Inflammatory macrophage (primary cell): Measurements from ENCODE around the gene IRGC.
A peak's percentile ranks its signal among the peaks of the same experiment; 100 is the strongest.
"Not testable (repeated sequence)": the region's sequence is repeated elsewhere in the genome, so short reads cannot be mapped to it uniquely, and the experiment has no call there.

Experiments
- DNase-seq, 2 donors: peaks; one replicate each; pipeline ENCODE4 v3.0.0-alpha.2; 2020 to 2022
- total RNA-seq, 18 experiments: gene quantifications; one replicate each; lab custom pipeline; 2026; ENCODE audit warnings: mixed read lengths in 6 of 18, inconsistent platforms in 2 of 18; lab: John Stamatoyannopoulos, UW

The IRGC gene, protein sequence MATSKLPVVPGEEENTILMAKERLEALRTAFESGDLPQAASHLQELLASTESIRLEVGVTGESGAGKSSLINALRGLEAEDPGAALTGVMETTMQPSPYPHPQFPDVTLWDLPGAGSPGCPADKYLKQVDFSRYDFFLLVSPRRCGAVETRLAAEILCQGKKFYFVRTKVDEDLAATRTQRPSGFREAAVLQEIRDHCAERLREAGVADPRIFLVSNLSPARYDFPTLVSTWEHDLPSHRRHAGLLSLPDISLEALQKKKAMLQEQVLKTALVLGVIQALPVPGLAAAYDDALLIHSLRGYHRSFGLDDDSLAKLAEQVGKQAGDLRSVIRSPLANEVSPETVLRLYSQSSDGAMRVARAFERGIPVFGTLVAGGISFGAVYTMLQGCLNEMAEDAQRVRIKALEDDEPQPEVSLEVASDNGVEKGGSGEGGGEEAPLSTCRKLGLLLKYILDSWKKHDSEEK
- total RNA-seq: 0 to 0.08 (median 0) reads per million in 18 experiments

DNA sequence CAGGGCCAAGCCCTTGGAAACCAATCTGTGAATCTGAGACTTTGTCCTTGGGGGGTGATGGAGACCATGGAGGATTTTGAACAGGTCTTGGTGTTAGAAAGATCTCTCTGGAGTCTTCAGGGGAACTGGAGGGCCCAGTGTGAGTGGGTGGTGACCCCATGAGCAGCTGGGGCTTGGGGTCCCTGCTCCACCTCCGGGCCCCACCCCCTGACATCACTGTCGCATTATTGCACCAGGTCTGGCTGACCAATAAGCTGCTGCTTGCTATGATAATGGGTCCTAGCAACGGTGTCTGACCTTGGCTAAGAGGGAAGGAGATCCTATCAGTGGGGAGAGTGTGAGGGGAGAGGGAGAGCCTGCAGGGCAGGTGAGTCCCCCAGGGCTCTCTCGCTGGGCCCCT, at the start of gene IRGC:
Gene IRGC, plus strand, starts transcription at position 301 of the 400 bp plus-strand sequence. CDS start 2,483 bp downstream, outside the sequence.
- DNase-seq: no peak

DNA sequence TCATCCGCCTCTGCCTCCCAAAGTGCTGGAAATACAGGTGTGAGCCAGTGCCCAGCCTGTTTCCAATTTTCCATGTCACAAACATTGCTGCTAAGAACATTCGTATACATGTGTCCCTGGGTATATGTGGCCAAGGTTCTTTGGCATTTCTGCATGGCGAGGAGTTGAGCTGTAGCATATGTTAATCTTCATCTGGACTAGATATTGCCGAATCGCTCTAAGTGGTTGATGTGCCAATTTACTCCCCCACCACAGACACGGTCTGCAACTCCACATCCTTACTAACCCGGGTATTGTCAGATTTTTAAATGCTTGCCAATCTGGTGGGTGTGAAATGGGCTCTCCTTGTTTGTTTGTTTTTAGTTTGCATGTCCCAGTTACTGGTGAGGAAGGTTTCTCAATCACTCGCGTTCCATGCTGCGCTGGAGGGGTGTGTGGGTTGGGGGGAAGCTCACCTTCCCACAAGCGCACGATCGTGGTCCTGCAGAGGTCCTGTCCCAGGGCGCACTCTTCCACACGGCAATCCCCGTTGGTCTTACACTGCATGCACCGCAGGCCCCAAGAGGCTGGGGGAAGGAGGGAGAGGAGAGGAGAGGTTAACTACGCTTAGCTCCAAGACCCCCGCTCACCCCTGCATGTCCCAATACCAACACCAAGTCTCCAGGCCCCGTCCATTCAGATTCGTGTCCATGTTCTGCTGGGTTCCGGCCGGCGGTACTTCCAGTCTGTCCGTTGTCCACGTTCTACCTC, 48.6 kb upstream of the IRGC start:
- DNase-seq: peak in 1 of 2 donors; percentile 49

DNA sequence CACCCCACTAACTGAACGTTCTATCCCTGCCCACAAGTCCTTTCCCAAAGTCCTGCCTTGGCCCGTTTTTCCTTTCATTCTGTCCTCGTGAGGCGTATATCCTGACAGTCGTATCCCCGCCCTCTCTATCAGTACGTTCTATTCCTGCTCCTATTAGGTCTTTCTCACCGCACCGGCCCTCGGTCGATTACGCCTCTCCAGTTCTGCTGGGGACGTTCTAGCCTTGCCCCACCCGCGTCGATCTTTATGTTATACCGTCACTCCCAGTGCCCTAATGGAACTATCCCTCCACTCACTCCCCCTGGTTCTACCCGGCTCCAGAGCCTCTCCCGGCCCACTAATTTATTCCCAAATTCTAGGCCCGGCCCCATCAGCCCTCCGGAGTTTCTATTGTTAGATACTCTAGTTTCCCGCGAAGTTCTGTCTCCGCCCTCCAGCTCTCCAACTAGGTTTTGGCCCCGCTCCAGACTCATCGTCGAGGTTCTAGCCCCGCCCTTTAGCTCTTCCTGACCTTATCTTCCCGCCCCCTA, 47.9 kb upstream of the IRGC start:
- DNase-seq: no peak

DNA sequence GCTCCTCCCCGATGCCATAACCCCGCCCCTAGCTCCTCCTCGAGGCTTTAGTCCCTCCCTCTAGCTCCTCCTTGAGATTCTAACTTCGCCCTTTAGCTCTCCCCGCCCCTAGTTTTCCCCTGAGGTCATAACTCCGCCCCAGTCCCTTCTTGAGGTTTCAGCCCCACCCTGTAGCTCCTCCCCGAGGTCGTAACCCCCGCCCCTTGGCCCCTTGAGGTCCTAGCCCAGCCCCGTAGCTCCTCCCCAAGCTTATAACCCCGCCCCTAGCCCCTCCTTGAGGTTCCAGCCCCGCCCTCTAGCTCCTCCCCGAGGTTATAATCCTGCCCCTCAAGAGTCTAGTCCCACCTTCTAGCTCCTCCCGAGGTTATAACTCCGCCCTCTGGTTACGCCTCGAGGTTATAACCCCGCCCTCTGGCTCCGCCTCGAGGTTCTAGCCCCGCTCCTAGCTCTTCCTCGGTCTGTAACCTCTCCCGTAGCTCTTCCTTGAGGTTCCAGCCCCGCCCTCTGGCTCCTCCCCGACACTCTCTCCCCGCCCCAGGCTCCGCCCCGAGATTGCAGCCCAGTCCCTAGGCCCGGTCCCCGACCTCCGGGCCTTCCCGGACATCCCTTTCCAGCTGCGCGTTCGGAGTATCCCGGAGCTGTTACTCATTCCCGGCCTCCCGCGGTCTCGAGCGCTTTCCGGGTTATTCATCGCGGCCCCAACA, 47.3 kb upstream of the IRGC start:
- peak; percentile 100 for DNase-seq

DNA sequence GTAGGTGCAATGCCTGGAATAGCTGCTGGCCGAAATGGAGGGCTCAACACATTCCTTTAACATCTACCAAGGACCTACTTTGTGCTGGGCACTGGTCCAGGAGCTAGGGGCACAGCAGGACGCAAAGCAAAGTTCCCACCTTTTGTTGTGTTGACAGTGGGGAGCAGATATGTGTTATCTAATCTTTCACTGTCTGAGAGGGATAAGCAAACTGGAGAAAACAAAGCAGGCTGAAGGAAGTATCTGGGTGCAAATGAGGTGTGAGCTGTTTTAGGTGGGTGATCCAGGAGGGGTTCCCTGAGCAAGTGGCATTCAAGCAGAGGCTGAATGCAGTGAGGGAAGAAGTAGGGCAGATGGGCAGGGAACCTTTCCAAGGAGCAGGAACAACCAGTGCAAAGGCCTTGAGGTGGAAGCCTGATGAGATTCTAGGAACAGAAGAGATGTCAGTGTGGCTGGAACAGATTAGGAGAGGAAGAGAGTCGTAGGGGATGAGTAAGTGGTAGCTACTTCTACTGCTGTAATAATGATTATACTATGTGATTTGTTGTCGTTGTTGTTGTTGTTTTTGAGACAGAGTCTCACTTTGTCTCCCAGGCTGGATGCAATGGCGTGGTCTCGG, 43.7 kb upstream of the IRGC start:
- no peak for DNase-seq

DNA sequence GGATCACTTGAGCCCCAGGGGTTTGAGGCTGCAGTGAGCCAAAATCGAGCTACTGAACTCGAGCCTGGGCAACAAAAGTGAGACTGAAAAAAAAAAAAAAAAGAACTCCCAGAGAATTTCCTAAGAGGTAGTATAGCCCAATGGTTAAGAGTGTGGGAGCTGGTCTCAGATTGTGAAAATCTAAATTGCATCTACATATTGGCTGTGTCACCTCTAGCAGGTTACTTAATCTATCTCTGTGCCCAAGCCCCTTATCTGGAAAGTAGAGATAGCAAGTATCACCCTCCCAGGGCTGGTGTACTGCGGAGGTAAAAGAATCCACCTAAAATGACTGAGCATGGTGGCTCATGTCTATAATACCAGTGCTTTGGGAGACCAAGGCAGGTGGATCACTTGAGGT, 42.2 kb upstream of the IRGC start:
- DNase-seq: peak; percentile 61 to 67

DNA sequence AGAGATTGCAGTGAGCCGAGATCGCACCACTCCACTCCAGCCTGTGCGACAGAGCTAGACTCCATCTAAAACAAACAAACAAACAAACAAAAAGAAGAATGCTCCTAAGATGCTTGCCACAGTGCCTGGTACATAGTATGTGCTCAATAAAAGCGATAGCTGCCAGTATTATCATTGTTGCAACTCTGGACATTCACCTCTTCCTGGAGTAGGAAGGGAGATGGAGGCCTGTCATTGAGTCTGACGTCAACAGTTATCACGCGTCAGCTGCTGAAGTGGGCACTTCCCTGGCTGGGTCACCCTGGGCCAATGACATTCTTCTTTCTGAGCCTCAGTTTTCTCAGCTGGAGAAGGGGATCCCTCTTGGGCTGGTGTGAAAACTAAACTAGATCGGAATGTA, 41.7 kb upstream of the IRGC start:
- peak; percentile 82 to 91 for DNase-seq

DNA sequence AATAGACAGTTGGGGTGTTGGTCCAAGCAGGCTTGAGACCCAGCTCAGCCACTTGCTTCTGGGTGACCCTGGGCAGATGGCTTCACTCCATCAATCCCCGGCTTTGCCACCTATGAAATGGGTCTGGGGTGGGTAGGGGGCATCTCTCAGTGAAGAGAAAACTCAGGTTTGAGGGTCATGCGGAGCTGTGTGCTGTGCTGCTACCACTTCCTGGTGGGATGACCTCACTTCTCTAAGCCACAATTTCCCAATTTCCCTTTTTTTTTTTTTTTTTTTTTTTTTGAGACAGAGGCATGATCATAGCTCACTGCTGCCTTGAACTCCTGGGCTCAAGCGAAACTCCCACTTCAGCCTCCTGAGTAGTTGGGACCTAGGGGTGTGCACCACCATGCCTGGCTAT, 41.3 kb upstream of the IRGC start:
- DNase-seq: peak; percentile 82 to 94

DNA sequence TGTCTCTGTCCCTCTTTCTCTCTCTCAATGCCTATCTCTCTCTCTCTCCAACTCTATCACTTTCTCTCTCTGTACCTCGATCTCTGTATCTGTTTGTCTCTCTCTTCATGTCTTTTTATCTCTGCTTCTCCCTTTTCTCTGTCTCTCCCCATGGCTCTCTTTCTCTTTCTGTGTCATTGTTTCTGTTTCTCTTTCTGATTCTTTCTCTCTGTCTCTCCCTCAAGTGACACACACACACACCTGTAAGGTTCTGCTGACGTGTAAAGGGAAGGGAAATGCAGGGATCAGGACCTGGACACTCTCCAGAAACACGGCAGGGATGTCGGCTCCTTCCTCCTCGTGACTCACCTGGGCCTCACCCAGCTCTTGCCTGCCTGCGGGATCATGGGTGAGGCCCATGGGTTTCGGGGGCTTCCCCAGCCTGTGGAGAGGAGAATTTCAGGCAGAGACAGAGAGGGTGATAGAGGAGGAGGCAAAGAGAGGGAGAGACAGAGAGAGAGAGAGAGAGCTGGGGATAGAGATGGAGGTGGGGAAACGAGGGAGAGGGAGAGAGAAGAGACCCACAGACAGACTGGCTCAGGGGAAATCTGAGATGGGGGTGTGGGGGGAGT, 40.5 kb upstream of the IRGC start:
- DNase-seq: no peak

DNA sequence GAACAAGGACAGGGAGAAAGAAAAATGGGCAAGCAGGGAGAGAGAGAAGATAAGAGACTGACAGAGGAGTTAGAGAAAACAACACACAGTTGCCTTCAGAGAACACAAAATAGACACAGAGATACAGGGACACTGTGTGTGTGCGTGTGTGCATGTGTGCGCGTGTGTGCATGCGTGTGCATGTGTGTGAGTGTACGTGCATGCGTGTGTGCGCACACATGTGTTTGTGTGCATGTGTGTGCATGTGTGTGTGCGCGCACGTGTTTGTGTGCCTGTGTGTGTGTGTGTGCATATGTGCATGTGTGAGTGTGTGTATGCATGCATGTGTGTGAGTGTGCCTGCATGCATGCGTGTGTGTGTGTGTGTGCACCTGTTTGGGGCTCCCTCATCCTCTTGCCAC, 40.0 kb upstream of the IRGC start:
- DNase-seq: no peak

DNA sequence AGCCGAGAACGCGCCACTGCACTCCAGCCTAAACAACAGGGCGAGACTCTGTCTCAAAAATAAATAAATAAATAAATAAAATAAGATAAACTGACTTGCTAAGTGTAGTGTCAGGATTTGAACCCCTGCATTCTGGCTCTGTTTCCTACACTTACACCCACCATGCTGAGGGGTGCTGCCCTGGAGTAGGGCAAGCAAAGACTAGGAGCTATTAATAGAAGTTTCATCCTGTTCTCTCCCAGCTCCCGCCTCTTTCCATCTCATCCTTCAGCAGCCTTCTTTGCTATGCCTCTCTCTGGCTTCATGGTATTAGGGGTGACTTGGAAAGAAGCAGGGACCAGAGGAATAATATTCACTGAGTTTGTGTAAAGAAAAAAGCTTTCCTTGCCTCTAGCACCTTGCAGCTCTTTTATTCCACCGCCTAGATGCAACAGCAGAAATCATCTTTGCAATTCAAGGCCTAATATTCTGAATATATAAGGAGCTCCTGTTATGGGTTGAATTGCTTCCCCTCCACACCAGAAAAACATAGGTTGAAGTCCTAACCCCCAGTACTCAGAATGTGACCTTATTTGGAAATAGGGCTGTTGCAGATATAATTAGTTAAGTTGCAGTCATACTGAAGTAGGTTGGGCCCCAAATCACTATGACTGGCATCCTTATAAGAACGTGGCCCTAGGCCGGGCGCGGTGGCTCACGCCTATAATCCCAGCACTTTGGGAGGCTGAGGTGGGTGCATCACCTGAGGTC, 37.2 kb upstream of the IRGC start:
- no peak for DNase-seq

DNA sequence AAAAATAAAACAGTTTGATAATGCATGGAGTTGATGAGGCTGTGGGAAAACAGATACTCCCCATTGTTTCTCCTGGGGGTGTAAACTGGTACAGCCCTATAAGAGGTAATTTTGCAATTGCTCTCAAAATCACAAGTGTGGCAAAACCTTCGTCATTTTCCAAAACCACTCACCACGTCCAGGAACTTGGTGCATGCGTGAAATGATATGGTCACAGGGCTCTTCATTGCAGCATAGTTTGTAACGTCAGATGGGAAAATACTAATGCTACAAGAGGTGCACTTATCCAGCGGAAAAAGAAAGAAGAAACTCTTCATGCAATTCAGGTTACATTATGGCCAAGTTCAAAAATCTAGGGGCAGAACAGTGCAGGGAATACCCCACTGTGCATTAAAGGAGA, 34.1 kb upstream of the IRGC start:
- DNase-seq: peak; percentile 66 to 81

DNA sequence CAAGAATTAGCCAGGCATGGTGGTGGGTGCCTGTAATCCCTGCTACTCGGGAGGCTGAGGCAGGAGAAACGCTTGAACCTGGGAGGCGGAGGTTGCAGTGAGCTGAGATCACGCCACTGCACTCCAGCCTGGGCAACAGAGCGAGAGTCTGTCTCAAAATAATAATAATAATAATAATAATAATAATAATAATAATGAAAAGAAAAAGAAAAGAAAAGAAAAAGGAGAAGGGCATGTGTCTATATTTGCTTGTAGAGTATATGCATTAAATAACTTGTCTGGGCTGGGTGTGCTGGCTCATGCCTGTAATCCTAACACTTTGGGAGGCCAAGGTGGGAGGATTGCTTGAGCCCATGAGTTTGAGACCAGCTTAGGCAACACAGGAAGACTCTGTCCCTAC, 33.6 kb upstream of the IRGC start:
- DNase-seq: not testable (repeated sequence)

DNA sequence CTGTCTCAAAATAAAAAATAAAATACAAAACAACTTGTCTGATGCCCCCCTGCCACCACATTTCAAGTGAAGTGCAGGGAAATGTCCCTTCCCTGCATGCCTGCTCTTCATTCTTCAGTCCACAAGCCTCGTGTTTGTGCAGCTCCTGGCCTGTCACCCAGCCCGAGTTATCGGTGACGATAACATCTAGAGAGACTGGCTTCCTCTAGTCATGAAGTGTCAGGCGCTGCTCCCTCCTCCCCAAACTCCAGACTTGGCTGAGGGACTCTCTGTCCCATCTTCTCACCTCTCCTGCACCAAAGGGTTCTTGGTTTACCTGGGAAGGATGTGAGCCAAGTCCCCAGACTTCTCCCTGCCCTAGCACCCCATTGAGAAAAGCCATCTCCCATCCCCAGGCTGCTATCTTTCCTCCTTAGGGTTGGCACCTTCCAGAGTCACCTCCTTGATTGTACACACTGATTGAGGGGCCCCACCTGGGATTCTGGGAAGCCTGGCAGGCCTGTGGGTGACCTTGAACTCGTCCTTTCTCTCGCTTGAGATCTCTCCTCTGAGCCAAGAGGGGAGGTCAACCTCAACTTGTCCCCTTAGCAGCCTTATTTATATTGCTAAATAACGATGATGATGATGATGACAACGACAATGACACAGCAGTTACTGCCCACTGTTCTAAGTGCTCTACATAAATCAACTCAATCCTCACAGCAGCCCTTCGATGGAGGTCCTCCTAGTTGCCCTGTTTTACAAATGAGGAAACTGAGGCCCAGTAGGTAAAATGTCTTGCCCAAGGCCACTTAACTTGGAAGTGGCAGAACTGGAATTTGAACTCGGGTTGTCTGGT, 32.8 kb upstream of the IRGC start:
- no peak for DNase-seq

DNA sequence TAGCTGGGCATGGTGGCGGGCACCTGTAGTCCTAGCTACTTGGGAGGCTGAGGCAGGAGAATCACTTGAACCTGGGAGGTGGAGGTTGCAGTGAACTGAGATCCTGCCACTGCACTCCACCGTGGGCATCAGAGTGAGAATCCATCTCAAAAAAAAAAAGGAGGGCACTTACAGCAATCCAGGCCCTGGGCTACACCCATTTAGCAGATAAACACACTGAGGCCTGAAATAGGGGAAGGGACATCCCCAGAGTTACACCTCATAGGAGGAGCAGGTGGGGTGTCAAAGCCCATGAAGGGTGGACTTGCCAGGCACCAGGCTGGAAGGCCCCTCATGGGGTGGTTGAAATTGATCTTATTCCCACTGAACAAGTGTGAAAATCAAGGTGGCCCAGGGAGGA, 32.0 kb upstream of the IRGC start:
- DNase-seq: no peak

DNA sequence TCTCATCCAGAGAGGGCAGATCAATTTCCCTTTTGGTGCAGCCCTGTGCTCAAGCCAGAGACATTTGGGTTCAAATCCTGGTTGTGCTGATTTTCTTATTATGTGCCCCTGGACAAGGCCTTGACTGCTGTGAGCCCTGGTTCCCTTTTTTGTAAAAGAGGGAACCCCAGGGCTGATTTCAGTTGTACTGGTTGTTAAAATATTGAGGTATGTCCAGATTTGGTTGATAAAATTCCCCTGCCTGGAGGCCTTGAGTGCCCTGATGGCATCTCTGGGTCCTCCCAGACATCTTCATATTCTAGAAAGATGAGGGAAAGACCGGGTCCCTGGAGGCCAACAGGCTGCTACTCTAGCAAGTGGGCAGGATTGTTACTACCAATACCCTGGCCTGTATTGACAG, 31.6 kb upstream of the IRGC start:
- DNase-seq: peak; percentile 56

DNA sequence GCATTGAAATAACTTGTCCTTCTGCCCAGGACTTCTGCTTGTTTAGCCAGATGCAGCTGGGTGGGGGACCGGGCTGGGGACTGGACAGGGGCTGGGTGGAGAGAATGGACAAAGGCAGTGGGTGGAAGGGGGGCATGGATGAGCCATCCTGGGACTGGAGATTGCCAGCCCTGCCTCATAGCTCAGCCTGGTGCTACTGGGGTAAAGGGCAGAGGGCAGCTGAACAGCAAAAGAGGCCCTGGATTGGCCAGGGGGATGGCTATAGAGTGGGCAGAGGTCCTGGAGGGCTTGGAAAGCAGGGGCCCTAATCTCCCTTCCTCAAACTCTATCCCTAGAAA, 28.2 kb upstream of the IRGC start:
- DNase-seq: peak in 1 of 2 donors; percentile 18

DNA sequence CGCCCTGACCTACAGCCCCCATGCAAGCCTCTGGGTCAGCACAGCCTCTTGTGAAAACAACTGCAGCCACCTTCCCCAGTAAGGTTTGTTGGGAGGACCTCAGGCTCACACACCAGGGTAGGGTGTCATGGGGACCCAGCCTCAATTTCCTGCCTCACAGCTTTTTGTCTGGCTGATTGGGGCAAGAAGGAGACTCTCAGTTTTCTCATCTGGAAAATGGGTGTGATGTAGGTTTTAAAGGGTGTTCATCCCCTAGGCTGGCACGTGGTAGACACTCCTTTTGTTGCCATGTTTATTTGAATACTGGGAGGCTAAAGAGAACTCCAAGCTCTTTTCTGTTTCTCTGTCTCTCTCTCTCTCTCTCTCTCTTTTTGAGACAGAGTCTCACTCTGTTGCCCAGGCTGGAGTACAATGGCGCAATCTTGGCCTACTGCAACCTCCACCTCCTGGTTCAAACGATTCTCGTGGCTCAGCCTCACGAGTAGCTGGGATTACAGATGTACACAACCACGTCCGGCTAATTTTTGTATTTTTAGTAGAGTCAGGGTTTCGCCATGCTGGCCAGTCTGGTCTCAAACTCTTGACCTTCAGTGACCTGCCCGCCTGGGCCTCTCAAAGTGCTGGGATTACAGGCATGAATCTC, 27.7 kb upstream of the IRGC start:
- peak; percentile 84 to 89 for DNase-seq

DNA sequence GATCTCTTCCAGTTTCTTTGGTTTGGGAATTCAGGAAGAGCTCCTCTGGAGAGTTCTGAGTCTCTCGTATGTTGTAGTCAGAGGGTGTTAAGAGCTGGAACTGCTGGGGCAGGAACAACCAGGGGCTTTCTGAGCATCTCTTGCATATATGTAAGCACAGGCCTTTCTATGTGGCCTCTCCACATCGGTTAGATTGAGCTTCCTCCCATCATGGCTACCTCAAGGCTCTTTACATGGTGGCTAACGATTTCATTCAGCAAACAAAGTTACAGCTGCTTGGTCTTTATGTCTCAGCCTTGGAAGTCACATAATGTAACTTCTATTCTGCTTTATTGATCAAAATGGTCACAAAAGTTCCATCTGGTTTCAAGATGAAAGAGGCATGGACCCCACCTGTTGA, 25.4 kb upstream of the IRGC start:
- DNase-seq: no peak

DNA sequence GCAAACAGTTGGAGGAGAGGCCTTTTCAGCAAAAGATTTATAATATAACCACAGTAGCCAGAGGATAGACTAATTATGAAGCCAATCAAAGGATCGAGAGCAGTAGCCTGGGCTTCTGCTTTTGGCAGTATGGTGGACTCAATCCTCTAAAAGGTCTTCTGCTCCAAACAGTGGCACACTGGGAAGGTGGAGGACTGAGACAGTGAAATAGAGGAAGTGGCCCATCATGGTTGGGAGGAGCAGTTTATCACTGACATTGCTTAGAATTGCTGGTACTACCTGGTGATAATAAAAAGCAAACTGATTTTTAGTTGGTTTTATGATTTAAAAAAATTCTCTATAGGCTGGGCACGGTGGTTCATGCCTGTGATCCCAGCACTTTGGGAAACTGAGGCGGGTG, 25.0 kb upstream of the IRGC start:
- peak; percentile 19 to 27 for DNase-seq
